Activated CD8-positive, alpha-beta memory T cell treated with anti-CD3 and anti-CD28 coated beads for 24 hours (primary cell): ENCODE measurements around the gene HMGCL.

Source experiments
- DNase-seq: peaks from one replicate; pipeline ENCODE4 v3.0.0-alpha.2; 2020

The HMGCL gene

DNA sequence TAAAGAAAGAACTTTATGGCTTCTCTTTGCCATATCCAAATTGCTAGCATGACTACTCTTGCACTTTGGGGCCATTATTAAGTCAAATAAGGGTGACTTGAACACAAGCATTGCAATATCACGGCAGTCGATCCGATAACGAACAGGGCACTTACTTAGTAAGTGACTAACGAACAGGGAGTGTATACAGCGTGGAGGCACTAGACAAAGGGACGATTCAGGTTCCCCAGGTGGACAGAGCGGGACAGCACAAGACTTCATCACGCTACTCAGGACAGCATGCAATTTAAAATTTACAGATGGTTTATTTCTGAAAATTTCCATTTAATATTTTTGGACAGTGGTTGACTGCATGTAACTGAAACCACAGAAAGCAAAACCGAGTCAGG, 52.4 kb downstream of the HMGCL start:
- no peak for DNase-seq

DNA sequence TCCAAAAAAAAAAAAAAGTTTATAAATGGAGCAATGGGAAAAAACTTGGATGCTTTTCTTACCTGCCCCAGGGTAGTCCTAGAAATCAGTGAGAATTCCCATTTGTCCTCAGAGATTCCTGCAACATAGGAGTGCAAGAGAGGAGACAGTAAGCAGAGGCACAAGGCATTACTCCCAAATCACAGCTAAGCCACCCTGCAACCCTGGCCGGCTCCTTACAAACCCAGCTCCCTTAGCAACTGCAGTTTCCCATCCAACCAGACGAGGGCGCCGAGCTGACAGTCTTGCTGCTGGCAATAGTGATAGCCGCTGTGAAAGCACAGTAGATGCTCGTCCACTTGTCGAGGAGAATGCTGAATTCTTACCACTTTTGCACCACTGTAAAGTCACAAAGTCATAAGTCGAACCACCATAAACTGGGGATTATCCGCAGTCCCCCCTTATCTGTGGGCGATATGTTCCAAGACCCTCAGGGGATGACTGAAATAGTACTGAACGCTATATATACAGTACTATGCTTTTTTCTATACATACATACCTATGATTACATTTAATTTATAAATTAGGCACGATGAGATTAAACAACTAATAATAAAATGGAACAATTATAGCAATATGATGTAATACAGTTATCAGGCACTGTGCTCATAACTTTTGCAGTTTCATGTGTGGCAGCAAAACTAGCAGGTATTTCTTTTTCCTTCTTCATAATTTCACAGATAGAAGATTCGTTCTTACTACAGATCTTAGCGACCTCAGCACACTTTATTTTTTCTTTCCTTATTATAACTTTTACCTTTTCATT, 53.0 kb downstream of the HMGCL start:
- DNase-seq: peak; percentile 95

DNA sequence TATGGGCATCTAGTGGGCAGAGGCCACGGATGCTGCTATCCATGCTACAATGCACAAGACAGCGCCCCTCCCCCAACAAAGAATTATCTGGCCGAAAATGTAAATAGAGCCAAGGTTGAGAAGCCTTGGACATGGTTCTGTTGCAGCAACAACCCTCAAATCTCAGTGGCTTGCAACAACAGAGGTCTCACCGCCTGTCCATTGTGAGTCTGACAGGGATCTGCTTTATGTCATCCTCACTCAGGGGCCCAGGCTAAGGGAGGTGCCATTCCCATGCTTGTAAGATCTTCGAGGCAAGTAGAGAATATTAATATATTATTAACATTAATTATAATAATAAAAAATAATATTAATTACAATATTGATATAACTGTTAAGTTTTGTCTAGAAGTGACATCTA, 56.5 kb downstream of the HMGCL start:
- DNase-seq: no peak

DNA sequence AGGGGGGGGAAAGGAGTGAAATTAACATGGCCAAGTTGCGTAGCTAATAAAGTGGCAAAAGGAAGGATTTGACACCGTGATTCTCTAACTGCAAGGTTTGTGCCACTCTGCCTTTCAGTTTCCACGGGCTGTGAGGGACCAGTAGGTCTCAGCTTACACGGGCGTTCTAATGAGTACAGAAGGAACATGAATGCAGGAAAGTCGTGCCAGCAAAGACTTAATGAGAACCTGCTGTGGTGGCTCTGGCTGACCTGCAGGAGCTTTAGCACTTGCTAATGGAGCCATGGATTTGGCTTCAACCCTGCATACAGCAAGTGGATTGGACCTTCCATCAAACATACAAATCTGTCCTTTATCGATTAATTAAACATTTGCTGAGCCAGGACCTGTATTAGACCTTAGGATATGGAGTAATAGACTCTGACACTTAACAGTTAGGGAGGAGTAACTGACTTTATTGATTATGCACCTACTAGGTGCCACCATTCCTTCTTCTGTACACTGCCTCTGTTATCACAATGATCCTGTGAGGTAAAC, 62.1 kb downstream of the HMGCL start:
- no peak for DNase-seq

DNA sequence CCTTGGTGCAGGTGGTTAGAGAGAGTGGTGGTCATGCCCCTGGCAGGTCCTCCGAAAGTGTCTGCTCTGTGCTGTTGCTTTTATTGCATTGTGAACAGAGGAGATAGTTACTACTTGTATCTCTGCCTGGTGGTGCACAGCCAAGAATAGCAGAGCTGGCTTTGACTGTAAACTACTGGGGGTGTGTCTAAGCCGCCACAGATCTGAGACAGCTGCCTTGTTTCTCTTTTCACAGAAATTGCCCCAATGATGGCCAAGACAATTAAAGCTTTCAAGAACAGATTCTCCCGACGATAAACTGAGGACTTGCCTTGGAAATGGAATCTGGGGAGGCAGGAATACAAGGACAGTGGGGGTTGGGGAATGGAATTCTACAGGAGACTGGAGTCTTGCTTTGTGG, 66.0 kb downstream of the HMGCL start:
- DNase-seq: no peak

DNA sequence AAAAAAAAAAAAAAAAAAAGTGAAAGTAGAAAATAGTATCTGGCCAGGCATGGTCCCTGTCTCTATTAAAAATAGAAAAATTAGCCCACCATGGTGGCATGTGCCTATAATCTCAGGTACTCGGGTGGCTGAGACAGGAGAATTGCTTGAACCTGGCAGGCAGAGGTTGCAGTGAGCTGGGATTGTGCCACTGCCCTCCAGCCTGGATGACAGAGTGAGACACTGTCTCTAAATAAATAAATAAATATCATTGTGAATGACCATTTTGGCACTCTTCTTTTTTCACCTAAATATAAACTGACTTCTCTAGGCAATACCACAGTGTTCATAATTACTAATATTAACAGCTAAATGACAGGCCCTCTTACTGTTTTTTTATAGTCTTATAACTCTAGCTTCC, 67.4 kb downstream of the HMGCL start:
- no peak for DNase-seq

DNA sequence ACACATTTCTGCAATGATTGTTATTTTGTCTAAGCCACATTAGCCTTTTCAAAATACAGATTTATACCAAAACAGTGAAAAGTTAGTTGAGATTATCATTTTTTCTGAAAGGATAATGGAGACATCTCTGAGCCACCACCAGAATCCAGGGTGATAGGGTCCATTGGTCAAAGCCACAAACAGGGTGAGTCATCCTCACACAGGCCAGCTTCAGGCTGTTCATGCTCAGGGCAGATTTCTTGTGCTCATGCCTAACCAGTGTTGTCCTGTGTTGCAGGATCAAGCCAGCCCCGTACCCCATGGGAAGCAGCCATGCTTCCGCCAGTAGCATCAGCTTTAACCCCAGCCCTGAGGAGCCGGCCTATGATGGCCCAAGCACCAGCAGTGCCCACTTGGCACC, 68.6 kb downstream of the HMGCL start:
- DNase-seq: no peak

DNA sequence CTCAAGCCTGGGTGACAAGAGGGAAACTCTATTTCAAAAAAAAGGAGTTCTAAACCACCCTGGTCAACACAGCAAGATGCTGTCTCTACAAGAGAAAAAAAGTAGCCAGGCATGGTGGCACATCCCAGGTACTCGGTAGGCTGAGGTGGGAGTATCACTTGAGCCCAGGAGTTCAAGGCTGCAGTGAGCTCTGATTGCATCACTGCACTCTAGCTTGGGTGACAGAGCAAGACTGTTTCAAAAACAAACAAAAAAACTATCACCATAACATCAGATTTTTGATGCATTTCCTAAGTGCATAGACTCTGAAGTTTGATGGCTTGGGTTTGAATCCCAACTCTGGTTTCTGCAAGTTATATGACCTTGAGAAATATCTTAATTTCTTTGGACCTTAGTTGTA, 72.3 kb downstream of the HMGCL start:
- DNase-seq: no peak
